HepG2 (cell line): ENCODE measurements around the gene PCNP. TPM values are rescaled to one million over a fixed set of nuclear protein-coding genes. Genes with fewer than 3 reads are reported as not detected.
A peak's percentile ranks its signal among the peaks of the same experiment; 100 is the strongest.

Source experiments
- ATAC-seq: fragments of 200-7000 bp; cut with Tn5 transposase; 3 replicates; pipeline ENCODE4 v1.9.1; 2020; ENCODE audit warnings: mild to moderate bottlenecking, moderate library complexity
- BruUV-seq: library from RNA; stranded (reverse); fragments of 400-500 nt; replicated peaks from 2 replicates; lab custom pipeline; 2021; lab: Mats Ljungman, UMichigan
- CTCF ChIA-PET: fragments of 300-600 bp; formaldehyde crosslinking; extraction: SDS; loops from one replicate; lab custom pipeline; 2021; ENCODE audit warnings: low total read pairs, inconsistent platforms, low intra/inter-chr PET ratio; lab: Yijun Ruan, JAX
- POLR2A ChIA-PET: fragments of 350-600 bp; sonication (Branson Sonifier 250); formaldehyde crosslinking; loops from one replicate; lab custom pipeline; 2020; ENCODE audit warnings: antibody characterized with exemption, inconsistent platforms; lab: Yijun Ruan, JAX
- DNase-seq: peaks from one replicate; pipeline ENCODE4 v3.0.0-alpha.2; 2015; ENCODE audit warnings: low spot score
- FAIRE-seq: peaks from 3 replicates; lab custom pipeline; 2011; peaks lifted over from hg19 to GRCh38; lab: Jason Lieb, UNC
- H2AFZ ChIP-seq: one replicate; pipeline ENCODE4 v1.6.1; 2011; ENCODE audit warnings: low read length, inconsistent platforms
- H3K27ac ChIP-seq: fragments of 300-600 bp; 3 replicates; pipeline ENCODE4 v1.8.0; 2011; ENCODE audit warnings: mixed run types, mild to moderate bottlenecking, mixed read lengths, low read length, inconsistent platforms; ENCODE audit not compliant: insufficient read depth; ENCODE audit errors: extremely low read length
- H3K27me3 ChIP-seq, 2 experiments: fragments of 200-600 bp in 1 of 2; 2 replicates in 1 of 2; 3 replicates in 1 of 2; pipeline versions ENCODE4 v1.6.0 to v1.8.0; 2011; ENCODE audit warnings: low read length in 2 of 2, mild to moderate bottlenecking in 2 of 2, moderate library complexity in 2 of 2, inconsistent platforms in 1 of 2; ENCODE audit not compliant: insufficient read depth in 2 of 2, control insufficient read depth in 1 of 2
- H3K36me3 ChIP-seq, 2 experiments: fragments of 200-600 bp in 1 of 2; replicated peaks in 1 of 2; 2 replicates in 1 of 2; 3 replicates in 1 of 2; pipeline versions ENCODE4 v1.5.1 to v1.8.0; 2011; ENCODE audit warnings: low read length in 2 of 2, inconsistent platforms in 1 of 2; ENCODE audit not compliant: insufficient read depth in 2 of 2, control insufficient read depth in 1 of 2
- H3K4me1 ChIP-seq: 2 replicates; pipeline ENCODE4 v1.5.1; 2012; ENCODE audit warnings: low read length, inconsistent platforms; ENCODE audit not compliant: insufficient read depth
- H3K4me2 ChIP-seq: 2 replicates; pipeline ENCODE4 v1.6.0; 2011; ENCODE audit warnings: low read depth, low read length, inconsistent platforms
- H3K4me3 ChIP-seq, 3 experiments: fragments of 200-600 bp in 1 of 3; sonication (generic), shearing (Covaris generic) in 1 of 3; replicated peaks in 1 of 3; 2 replicates each; pipeline ENCODE4 v1.5.1; 2011 to 2016; ENCODE audit warnings: low read length in 3 of 3, inconsistent platforms in 2 of 3, low read depth in 2 of 3, mild to moderate bottlenecking in 2 of 3, control low read depth in 1 of 3, mixed read lengths in 1 of 3; ENCODE audit not compliant: insufficient read depth in 1 of 3
- H3K79me2 ChIP-seq: one replicate; pipeline ENCODE4 v1.6.1; 2011; ENCODE audit warnings: low read length, inconsistent platforms; ENCODE audit not compliant: insufficient read depth
- H3K9ac ChIP-seq: 2 replicates; pipeline ENCODE4 v1.6.0; 2011; ENCODE audit warnings: mild to moderate bottlenecking, low read depth, low read length, inconsistent platforms; ENCODE audit not compliant: insufficient read depth
- H3K9me3 ChIP-seq: 2 replicates; pipeline ENCODE4 v1.5.1; 2012; ENCODE audit warnings: mild to moderate bottlenecking, low read length
- H4K20me1 ChIP-seq: 2 replicates; pipeline ENCODE4 v1.6.0; 2011; ENCODE audit warnings: inconsistent platforms, mild to moderate bottlenecking, low read length, moderate library complexity; ENCODE audit not compliant: insufficient read depth
- BHLHE40 ChIP-seq: IDR thresholded peaks from 2 replicates; pipeline ENCODE4 v1.6.1; 2011; ENCODE audit warnings: low read length, improper control_type of control experiment
- BRCA1 ChIP-seq: sonication (generic); formaldehyde crosslinking; IDR thresholded peaks from 2 replicates; pipeline ENCODE4 v1.4.0; 2020; ENCODE audit warnings: missing genetic modification reagents
- NCOA1 ChIP-seq: sonication (generic); formaldehyde crosslinking; IDR thresholded peaks from 2 replicates; pipeline ENCODE4 v1.9.0; 2021; ENCODE audit warnings: missing genetic modification reagents
- RBM39 ChIP-seq: fragments of 200-400 bp; formaldehyde crosslinking; IDR thresholded peaks from one replicate; pipeline ENCODE4 v1.6.1; 2018; ENCODE audit warnings: antibody characterized with exemption, mild to moderate bottlenecking, low read depth, low read length; ENCODE audit not compliant: poor library complexity, severe bottlenecking
- SMARCE1 ChIP-seq: fragments of 450-650 bp; IDR thresholded peaks from 2 replicates; pipeline ENCODE4 v1.6.1; 2017; ENCODE audit warnings: borderline replicate concordance
- SSRP1 ChIP-seq: IDR thresholded peaks from 2 replicates; pipeline ENCODE4 v1.6.1; 2016; ENCODE audit warnings: control low read depth
- STAT5B ChIP-seq: sonication (generic); formaldehyde crosslinking; IDR thresholded peaks from 2 replicates; pipeline ENCODE4 v1.4.0; 2020; ENCODE audit warnings: missing genetic modification reagents
- ZNF17 ChIP-seq: sonication (generic); formaldehyde crosslinking; IDR thresholded peaks from 2 replicates; pipeline ENCODE4 v1.5.0; 2020; ENCODE audit warnings: mild to moderate bottlenecking, missing genetic modification reagents
- ZNF253 ChIP-seq: sonication (generic); formaldehyde crosslinking; IDR thresholded peaks from 2 replicates; pipeline ENCODE4 v1.8.0; 2022; ENCODE audit warnings: mild to moderate bottlenecking, missing genetic modification reagents, borderline replicate concordance
- ZNF546 ChIP-seq: sonication (generic); formaldehyde crosslinking; conservative IDR thresholded peaks from 2 replicates; pipeline ENCODE4 v1.8.1; 2023; ENCODE audit warnings: mild to moderate bottlenecking, missing genetic modification reagents
- WGBS: methylation state at CpG from one replicate; pipeline ENCODE4 v1.1.6; 2017; ENCODE audit warnings: low lambda C conversion rate; 5-methylcytosine and 5-hydroxymethylcytosine counted together
- in situ Hi-C: cut with HindIII; loops from 2 replicates; pipeline ENCODE4 v1.10.0; 2017; ENCODE audit warnings: low pct_unique_long_range_greater_than_20kb; ENCODE audit not compliant: extremely low pct_ligation_motif_present
- intact Hi-C: fragments of 100-400 bp; cut with micrococcal nuclease; formaldehyde crosslinking; loops from one replicate; pipeline ENCODE4 v1.10.0; 2022; ENCODE audit not compliant: unreplicated experiment
- polyA plus RNA-seq, 8 experiments: library from polyadenylated mRNA; depleted of rRNA in 3 of 8; stranded (reverse) in 7 of 8; unstranded in 1 of 8; fragments of >200 nt; fragmentation: Illumina TruSeq in 4 of 8; extraction: Trizol in 4 of 8; gene quantifications; 2 replicates each; pipeline versions ENCODE4 v1.2.1 to v1.2.3, GENCODE V29; 2011 to 2016; ENCODE audit warnings: low read depth in 4 of 8, missing spikeins in 1 of 8, mixed read lengths in 1 of 8; ENCODE audit not compliant: insufficient read depth in 1 of 8
- total RNA-seq, 5 experiments: library from RNA; depleted of rRNA; stranded (reverse); fragments of >200 nt; fragmentation: Illumina TruSeq; extraction: Trizol; gene quantifications; 2 replicates each; pipeline ENCODE4 v1.2.3, GENCODE V29; 2016; ENCODE audit warnings: low read depth in 1 of 5
- TF ChIP-seq, protein P1 (sequence below): sonication (generic); formaldehyde crosslinking; IDR thresholded peaks from 2 replicates; pipeline ENCODE4 v1.5.0; 2020; ENCODE audit warnings: mild to moderate bottlenecking, missing genetic modification reagents
- TF ChIP-seq, protein P2 (sequence below): sonication (generic); formaldehyde crosslinking; IDR thresholded peaks from 2 replicates; pipeline ENCODE4 v1.4.0; 2020; ENCODE audit warnings: missing genetic modification reagents, borderline replicate concordance
- TF ChIP-seq, protein P3 (sequence below): sonication (generic); formaldehyde crosslinking; IDR thresholded peaks from 2 replicates; pipeline ENCODE4 v1.4.0; 2020; ENCODE audit warnings: mild to moderate bottlenecking, missing genetic modification reagents

PCNP gene
- total and polyA plus RNA-seq, 2 of the 13 experiments (the other 11 are each of a cell fraction or from before 2014, with no cell fraction given) = 44.1 to 78.2 TPM

DNA sequence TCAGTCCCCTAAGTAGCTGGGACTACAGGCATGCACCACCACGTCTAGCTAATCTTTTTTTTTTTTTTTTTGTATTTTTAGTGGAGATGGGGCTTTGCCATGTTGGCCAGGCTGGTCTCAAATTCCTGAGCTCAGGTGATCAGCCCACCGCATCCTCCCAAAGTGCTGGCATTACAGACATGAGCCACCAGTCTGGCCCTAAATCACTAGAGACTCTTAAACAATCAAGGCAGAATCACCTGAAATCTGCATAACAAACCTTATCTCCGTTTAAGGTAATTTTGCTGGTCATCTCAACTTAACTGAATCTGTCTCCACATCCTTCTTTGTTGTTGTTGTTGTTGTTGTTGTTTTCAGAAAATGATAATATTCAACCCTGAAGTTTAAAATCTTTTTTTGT, 17.9 kb upstream of the PCNP start:
- no peaks in the 10 kb centered on the region for H3K9me3 ChIP-seq
- H3K27ac ChIP-seq = no peak overlapping the region
- intact Hi-C loops = no loop called here
- no peak overlapping the region for H2AFZ ChIP-seq
- DNase-seq = no peak
- ChIA-PET POLR2A (no interaction called here), CTCF (no interaction called here)
- no peaks in the 10 kb centered on the region for H4K20me1 ChIP-seq
- in situ Hi-C loops = no loop called here
- no peaks in the 10 kb centered on the region for H3K79me2 ChIP-seq
- H3K36me3 ChIP-seq = no peaks in the 10 kb centered on the region
- WGBS = 33% methylated on average over 3 of the region's 3 CpGs
- 0 out of 2 replicates have a peak overlapping the region, but pooled peaks have one; percentile 3 for H3K4me2 ChIP-seq
- H3K27me3 ChIP-seq = no peaks in the 10 kb centered on the region; a peak in 1 of 5 replicates
- TF ChIP-seq, protein P1, sequence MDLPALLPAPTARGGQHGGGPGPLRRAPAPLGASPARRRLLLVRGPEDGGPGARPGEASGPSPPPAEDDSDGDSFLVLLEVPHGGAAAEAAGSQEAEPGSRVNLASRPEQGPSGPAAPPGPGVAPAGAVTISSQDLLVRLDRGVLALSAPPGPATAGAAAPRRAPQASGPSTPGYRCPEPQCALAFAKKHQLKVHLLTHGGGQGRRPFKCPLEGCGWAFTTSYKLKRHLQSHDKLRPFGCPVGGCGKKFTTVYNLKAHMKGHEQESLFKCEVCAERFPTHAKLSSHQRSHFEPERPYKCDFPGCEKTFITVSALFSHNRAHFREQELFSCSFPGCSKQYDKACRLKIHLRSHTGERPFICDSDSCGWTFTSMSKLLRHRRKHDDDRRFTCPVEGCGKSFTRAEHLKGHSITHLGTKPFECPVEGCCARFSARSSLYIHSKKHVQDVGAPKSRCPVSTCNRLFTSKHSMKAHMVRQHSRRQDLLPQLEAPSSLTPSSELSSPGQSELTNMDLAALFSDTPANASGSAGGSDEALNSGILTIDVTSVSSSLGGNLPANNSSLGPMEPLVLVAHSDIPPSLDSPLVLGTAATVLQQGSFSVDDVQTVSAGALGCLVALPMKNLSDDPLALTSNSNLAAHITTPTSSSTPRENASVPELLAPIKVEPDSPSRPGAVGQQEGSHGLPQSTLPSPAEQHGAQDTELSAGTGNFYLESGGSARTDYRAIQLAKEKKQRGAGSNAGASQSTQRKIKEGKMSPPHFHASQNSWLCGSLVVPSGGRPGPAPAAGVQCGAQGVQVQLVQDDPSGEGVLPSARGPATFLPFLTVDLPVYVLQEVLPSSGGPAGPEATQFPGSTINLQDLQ (CRISPR knock-in tag) = no peak
- TF ChIP-seq, protein P2, sequence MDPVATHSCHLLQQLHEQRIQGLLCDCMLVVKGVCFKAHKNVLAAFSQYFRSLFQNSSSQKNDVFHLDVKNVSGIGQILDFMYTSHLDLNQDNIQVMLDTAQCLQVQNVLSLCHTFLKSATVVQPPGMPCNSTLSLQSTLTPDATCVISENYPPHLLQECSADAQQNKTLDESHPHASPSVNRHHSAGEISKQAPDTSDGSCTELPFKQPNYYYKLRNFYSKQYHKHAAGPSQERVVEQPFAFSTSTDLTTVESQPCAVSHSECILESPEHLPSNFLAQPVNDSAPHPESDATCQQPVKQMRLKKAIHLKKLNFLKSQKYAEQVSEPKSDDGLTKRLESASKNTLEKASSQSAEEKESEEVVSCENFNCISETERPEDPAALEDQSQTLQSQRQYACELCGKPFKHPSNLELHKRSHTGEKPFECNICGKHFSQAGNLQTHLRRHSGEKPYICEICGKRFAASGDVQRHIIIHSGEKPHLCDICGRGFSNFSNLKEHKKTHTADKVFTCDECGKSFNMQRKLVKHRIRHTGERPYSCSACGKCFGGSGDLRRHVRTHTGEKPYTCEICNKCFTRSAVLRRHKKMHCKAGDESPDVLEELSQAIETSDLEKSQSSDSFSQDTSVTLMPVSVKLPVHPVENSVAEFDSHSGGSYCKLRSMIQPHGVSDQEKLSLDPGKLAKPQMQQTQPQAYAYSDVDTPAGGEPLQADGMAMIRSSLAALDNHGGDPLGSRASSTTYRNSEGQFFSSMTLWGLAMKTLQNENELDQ (CRISPR knock-in tag) = no peak
- TF ChIP-seq BRCA1 (CRISPR knock-in tag) (no peak), BHLHE40 (no peak), ZNF17 (CRISPR knock-in tag) (no peak), SSRP1 (CRISPR knock-in tag) (no peak), STAT5B (CRISPR knock-in tag) (no peak), ZNF546 (no peak), RBM39 (no peak), ZNF253 (CRISPR knock-in tag) (no peak), SMARCE1 (no peak), NCOA1 (no peak)
- TF ChIP-seq, protein P3, sequence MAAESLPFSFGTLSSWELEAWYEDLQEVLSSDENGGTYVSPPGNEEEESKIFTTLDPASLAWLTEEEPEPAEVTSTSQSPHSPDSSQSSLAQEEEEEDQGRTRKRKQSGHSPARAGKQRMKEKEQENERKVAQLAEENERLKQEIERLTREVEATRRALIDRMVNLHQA (CRISPR knock-in tag) = no peak
- FAIRE-seq = no peak
- no peak overlapping the region for H3K9ac ChIP-seq
- ATAC-seq = no peak
- peaks cover 48% of the 10 kb centered on the region for H3K4me1 ChIP-seq
- no TSS peak for BruUV-seq
- no peak overlapping the region; a peak in 1 of 6 replicates for H3K4me3 ChIP-seq
